ENCODE data around the gene ZNF768.
"Not testable (repeated sequence)": the region's sequence is repeated elsewhere in the genome, so short reads cannot be mapped to it uniquely, and the experiment has no call there.

Gene ZNF768

DNA sequence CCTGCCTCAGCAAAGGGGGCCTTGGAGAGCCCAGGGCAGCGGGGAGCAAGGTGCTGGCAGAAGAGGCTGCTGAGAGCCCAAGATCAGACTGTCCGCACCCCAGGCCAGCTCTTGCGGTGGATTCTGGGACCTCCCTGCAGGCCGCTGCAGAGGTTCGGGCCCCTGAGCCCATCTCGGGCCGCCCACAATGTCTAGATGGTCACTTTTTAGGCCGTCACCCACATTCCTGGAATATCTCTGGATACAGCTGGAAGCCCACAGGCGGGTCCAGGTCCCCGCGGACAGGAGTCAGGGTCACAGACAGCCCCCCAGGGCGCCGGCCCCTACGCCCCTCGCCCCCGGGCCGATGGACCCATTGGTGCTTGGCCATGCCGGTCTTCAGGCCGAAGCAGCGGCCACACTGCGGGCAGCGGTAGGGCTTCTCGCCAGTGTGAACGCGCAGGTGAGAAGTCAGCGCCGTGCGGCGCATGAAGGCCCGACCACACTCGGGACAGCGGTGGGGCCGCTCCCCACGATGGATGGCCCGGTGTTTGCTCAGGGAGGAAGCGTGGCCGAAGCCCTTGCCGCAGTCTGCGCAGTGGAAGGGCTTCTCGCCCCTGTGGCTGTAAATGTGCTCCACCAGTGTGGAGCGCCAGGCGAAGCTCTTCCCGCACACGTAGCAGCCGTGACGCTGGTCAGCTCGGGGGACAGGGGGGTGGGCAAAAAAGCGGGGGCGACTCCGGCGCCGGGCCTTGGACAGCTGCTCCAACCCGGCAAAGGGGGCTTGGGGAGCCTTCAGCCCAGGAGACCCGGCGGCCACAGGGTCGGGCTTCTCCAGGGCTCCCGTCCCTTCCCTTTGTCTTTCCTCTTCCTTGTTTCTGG lies 6.1 kb upstream of the ZNF768 start:
- no peak for DNase-seq

DNA sequence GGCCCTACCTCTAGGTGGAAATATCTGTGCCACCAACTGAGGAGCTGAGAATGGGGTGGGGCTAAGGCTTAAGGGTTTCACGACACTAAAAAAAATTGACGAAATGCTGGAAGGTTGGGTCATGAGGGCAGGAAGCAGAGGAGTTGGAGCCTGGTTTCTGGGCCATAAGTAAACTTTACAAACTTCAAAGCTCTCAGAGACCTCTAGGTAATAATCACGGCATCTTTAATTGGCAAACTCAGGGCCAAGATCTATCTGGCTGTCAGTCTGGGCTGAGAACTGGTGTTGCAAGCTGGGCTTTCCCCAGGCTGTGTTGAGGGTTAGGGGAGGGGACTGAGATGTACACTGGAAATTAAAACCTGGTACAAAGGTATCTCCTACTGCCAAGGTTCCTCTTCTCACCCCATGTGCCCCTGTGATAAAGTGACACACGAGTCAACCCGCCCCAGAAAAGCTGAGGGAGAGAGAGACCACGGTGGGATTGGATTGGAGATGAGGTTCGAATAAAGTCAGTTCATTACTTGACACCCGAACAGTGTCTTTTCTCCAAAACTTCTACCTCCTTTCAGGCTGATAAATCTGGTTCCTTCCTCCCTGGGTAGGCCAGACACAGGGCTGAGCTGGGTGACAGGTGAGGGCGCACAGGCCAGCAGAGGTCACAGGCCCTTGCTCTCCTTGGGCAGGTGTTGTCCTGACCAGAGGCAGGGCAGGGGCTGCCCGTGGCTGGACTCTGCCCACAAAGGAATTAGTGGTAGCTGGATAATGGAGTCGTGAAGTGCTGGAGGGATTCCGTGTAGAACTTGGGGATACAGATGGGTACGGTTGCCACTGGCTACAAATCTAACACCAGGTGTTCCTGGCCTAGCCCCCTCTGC lies 4.0 kb upstream of the ZNF768 start:
- no peak for DNase-seq

DNA sequence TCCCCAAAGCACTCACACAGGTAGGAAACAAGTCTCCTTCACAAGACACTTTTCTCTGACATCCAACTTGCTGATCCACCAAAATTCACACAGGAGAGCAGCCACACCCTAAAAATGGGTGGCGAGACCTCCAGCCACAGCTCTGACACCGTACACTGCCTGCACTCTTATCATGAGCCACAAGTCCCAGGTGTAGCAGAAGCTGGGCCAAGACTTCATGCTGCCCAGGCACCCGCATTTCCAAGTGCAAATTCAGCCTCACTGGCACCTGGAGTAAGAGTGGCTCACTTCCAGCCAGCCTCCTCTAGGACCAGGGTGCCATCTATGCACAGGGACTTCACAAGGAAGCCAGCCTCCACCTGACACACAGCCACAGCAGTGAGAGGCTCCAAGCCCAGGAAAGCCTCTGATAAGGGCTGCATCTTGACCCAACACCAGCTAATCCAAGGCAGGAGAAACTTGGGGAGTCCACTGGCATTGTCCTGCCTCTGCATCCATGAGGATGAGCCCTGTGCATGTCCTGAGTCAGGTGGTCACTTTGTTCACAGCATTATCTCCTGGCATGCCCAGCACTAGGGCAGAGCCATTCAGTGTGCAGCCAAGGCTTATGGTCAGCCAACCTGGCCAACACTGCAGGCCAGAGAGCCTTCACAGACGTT lies 2.6 kb upstream of the ZNF768 start:
- no peak for DNase-seq

DNA sequence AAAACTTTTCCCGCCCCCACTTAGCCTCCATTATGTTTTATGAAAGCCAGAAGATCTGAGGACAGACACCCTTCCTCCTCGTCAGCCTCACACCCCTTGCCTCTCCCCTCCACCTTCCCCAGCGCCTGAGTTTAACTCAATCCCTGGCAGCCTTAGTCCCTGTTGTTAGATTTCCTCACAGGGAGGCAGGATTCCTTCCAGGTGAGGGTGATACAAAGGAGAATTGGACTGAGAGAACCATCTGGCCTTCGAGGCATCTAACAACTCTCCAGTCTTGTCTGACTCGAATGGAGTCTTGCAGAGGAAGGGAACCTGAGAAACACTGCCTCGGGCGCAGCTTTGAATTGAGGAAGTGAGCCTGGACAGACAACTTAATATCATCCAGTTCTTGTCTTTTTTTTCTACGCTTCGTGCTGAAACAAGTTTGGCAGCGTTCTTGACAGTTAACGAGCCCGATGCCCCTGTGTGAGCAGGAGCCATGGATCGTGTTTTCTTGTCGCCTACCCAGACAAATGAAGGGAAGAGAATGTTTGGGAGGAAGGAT lies 1.3 kb upstream of the ZNF768 start:
- no peak for DNase-seq

DNA sequence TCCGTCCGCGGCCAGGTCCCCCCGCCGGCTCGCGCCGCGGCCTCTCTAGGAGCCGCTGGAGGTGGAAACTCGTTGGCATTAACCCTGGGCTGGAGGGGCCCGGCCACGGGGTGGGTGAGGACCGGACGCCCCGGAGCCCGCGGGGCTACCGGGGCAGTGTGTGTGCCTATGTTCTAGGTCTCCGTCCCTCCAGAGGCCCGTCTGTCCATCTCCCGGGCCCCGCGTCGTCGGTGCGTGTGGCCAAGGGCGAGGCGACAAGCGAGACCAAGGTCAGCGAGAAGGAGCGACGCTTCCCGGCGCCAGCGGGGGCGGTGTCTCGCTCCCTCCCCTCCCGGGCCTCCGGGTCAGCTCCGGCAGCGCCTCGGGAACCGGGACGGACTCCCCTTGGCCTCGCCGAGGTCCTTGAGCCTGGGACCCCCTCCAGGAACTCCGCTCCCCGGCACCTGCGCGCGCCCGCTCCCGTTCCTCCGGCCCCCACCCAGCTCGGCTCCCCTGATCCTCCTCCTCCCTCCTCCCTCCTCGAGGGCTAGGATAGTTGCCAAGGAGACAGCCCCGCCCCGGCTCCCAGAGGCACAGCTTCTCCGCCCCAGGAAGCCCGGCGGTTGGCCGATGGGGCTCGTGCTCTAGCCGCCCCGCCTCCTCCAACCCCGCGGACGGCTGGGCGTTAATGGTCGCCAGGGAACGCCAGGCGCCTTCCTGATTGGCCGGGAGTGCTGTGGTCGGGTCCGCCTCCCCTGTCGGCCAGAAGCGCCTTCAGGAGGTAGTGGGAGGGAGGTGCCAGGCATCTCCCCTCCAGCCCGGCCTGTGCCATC lies 663 bp upstream of the ZNF768 start:
- peak; percentile 99 for DNase-seq

DNA sequence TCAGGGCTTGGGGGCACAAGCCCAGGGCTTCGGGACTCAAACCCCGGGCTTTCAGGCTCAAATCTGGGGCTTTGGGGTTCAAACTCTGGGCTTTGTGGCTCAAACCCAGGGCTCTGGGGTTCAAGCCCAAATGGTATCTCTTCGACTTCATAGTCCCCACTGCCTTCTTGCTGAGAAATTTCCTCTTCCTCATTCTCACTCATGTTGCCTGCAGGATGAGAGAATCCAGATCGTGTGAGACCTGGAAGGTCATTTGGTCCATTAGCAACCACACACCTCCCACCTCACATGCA lies 576 bp downstream of the ZNF768 start:
- DNase-seq, result no peak

DNA sequence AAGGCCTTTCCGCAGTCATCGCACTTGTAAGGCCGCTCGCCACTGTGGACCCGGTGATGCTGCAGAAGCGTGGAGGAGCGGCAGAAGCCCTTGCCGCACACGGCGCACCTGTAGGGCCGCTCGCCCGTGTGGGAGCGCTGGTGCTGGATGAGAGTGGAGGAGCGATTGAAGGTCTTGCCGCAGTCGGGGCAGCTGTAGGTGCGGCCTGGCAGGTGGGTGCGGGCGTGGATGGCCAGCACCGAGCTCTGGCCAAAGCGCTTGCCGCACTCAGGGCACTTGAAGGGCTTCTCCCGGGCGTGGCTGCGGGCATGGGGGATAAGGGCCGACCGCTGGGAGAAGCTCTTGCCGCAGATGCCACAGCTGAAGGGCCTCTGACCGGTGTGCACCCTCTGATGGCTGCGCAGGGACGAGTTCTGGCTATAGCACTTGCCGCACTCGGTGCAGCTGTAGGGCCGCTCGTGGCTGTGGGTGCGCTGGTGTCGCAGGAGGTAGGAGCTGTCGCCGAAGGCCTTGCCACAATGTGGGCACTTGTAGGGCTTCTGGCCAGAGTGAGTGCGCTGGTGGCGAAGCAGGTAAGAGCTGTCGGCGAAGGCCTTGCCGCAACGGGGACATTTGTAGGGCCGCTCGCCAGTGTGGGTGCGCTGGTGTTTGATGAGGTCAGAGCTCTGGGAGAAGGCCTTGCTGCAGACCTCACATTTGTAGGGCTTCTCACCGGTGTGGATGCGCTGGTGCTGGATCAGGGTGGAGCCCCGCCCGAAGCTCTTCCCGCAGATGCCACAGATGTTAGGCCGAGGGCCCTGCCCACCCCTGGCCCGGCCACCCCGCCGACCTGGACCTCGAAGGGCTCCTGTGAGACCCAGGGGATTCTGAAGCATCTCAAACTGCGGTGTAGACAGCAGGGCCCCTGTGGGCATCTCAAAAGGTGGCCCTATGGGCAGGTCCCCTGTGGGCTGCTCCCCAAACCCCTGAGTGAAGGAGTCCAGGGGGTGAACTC lies 1.5 kb downstream of the ZNF768 start:
- DNase-seq, result no peak

DNA sequence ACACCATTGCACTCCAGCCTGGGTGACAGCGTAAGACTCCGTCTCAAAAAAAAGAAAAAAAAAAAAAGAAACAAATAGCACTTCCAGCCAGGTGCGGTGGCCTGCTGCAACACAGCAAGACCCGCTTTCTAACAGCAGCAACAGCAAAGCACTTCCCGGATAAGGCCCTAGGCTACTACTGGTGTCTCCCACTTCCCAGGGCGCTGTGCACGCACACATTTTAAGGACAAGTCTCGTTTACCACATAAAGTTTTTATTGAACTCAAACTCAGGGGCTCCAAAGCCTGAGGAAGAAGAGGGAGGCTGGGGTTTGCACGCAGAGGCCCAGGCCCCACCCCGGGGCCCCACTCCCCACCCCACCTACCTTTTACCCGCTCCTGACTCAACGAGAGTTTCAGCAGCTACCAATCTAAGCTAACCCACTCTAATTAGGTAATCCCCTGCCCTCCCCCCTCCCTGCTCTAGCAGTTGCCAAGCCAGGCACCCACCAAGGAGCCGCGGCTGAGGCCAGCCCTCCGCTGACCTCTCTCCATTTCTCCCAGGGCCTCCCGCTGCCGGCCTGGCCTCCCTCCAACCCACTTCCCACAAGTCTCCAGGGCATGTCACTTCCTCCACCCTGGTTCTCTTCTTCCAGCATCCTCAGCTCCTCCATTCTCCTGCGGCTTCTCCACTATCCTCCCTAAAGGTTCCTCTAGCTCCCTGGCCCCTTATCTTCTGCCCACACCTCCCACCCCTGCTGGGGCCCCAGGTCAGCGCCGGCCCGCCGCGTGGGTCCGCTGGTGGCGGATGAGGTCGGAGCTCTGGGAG lies 2.4 kb downstream of the ZNF768 start:
- peak; percentile 11 for DNase-seq

DNA sequence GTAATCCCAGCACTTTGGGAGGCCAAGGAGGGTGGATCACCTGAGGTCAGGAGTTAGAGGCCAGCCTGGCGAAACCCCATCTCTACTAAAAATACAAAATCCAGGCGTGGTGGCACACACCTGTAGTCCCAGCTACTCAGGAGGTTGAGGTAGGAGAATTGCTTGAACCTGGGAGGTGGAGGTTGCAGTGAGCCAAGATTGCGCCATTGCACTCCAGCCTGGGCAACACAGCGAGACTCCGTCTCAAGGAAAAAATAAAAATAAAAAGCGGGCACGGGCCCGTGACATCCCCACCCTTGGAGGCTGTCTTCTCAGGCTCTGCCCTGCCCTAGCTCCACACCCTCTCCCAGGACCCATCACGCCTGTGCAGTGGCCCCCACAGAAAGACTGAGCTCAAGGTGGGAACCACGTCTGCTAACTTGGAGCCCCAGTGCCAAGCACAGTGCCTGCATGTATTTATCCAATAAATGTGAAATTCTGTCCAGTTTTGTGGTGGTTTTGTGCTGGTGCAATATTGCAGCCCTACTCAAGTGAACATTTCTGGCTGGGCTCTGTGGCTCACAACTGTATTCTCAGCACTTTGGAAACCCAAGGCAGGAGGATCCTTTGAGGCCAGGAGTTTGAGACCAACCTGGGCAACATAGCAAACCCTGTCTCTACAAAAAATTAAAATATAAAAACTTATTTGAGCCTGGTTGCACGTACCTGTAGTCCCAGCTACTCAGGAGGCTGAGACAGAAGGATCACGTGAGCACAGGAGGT lies 3.5 kb downstream of the ZNF768 start:
- DNase-seq, result not testable (repeated sequence)

DNA sequence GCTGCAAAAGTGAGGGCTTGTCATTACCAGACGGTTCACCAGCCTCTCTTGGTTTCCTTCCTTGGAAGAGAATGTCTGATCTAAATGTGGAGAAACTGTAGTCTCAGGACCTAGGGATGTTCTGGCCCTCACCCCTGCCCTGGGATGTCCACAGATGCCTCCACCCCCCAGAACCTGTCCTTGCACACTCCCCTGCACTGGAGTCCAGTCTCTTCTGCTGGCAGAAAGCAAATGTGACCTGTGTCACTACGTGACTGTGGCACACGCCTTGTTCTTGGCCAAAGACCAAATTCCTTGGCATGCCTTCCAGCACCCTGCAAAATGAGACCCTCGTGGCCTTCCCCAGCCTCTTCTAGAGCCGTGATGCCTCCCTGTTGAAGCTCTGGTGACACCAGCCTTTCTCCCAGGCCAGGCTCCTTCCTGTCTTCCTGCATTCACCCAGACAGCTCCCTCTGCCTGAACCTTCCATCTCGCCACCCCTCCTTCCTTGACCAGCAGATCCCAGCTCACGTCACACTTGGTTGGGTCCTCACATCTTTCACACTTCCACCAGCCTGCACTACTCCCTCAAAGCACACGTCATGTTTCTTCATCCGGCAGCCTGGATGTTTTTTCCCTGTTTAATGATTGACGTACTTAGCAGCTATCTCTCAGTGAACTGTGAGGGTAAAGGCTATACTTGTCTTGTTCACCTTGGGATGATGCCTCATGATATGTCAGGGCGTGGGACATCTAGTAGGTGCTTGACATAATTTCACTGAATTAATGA lies 4.3 kb downstream of the ZNF768 start:
- DNase-seq, result no peak

DNA sequence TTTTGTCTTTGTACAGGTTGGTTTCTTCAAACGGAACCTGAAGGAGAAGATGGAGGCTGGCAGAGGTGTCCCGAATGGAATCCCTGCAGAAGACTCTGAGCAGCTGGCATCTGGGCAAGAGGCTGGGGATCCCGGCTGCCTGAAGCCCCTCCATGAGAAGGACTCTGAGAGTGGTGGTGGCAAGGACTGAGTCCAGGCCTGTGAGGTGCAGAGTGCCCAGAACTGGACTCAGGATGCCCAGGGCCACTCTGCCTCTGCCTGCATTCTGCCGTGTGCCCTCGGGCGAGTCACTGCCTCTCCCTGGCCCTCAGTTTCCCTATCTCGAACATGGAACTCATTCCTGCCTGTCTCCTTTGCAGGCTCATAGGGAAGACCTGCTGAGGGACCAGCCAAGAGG lies 4.9 kb downstream of the ZNF768 start:
- DNase-seq, result no peak

DNA sequence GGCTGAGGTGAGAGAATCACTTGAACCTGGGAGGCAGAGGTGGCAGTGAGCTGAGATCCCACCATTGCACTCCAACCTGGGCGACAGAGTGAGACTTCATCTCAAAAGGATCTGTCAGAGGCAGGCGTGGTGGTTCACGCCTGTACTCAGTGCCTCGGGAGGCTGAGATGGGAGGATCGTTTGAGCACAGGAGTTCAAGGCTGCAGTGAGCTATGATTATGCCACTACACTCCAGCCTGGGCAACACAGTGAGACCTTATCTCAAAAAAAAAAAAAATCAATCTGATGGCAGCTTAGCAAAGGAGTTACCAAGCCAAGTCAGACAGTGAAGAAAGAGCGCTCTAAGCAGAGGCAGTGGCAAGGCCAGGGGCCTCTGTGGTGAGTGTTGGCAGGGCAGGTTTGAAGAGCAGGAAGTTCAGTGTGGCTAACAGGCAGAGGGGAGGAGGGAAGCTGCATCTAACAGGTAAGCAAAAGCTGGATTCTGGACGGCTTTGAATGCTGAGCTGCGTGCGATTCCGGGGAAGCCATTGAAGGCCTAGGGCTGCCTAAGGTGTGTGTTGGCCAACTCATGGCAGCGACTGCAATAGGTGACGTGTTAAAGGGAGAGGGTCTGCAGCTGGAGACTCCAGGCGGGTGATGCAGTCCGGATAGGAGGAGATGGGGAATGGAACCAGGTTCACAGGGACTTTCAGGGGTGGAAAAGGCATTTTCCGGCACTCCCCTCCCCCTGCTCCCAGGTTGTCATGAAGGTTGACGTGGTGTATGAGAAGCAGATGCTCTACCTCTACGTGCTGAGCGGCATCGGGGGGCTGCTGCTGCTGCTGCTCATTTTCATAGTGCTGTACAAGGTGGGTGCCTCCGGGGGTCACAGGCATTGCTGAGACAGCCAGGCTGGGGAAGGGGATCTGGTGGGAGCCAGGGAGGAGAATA lies 7.0 kb downstream of the ZNF768 start:
- no peak for DNase-seq

DNA sequence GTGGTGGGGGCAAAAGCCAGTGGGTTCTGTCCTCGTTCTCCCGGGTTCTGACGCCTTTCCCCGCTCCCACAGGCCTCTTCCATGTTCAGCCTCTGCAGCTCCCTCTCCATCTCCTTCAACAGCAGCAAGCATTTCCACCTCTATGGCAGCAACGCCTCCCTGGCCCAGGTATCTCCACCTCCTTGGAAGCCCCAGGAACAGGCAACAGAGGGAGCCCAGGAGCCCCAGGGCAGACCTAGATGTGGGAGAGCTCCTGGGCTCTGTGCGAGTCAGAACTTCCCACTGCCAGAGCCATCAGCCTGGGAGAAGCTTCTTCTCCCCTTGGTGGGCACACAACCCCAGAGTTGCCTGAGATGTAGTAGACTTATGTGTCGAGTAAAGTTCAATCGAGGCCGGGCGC lies 7.8 kb downstream of the ZNF768 start:
- no peak for DNase-seq

DNA sequence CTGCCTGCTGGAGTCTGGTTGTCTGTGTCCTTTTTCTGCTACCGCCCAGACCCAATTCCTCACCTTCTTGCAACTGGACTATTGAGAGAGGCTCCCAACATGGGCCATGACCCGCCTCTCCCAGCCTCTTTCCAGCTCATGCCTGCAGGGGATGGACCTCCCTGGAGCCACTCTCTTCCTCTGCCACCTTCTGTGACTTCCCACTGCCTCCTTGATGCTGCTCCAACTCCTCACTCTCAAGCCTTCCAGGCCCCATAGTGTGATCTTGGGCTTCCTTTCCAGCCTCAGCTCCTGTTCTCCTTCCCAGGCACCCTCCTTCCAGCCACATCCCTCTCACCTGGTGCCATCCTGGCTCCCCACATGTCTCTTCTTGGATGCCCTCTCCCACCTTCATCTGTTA lies 11.1 kb downstream of the ZNF768 start:
- DNase-seq, result no peak

DNA sequence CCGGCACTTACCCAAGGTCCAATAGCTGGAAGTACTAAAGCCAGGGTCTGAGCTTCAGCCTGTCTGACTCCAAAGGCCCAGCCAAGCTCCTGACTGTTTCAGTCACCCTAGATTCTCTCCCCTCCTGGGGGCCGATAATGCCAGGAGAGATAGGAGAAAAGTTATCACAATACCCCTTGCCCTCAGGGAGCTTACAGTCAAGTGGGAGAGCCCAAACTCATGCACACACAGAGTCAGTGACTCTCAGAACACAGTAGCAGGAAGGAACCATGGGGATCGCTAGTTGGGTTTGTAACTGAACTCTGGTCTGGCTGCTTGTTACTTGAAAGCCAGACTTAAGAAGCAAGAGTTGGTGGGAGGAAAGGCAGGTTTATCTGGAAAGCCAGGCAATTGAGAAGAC lies 14.9 kb downstream of the ZNF768 start:
- no peak for DNase-seq

DNA sequence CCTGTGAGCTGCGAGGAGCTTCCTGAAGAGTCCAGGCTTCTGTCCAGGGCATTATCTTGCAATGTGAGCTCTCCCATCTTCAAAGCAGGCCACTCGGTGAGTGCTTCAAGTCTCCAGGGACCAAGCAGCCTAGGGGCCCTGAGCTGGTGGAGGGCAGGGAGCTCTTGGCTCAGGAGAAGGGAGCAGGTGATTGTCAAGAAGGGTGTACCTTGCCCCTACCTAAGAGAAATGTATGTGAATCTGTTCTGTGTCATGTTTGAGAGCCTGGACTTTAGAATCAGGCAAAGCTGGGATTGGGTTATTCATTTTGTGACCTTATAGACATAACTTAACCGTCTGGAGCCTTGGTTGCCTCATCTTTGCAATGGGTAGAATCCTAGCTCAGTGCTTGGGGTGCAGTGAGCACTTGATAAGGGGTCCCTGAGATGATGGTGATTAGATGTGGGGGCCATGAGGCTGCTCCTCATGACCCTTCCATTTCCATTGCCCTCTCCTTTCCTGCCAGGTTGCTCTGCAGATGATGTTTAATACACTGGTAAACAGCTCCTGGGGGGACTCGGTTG lies 15.9 kb downstream of the ZNF768 start:
- no peak for DNase-seq

DNA sequence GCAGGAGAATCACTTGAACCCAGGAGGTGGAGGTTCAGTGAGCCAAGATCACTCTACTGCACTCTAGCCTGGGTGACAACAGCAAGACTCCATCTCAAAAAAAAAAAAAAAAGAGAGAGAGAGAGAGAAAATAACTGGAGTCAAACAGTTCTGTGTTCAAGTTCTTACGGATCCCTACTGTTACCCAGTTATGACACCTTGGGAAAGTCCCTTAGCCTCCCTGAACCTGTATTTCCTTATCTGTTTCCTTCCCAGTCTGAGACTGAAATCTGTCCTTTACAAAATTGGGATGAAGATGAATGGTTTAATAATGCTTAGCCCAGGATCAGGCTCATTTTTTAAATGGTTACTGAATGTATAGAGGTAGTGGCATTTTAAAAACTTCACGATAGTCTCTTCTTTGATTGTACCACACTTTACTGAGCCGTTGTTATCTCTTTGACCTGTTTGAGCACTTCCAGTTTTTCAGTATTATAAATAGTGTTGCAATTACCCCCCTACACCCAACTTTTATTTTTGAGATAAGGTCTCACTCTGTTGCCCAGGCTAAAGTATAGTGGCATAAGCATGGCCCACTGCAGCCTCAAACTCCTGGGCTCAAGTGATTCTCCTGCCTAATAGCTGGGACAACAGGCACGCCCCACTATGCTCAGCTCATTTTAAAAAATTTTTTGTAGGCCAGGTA lies 17.1 kb downstream of the ZNF768 start:
- no peak for DNase-seq
